Kasumi-1 (cell line): ENCODE results near the gene EXOC1L.
"Not testable (repeated sequence)": the region's sequence is repeated elsewhere in the genome, so short reads cannot be mapped to it uniquely, and the experiment has no call there.

Experiments used
- DNase-seq, 2 experiments: peaks; one replicate each; lab custom pipeline; 2025; lab: John Stamatoyannopoulos, UW

The EXOC1L gene

GRCh38 chr4:55838356-55838755 is 18.8 kb downstream of the EXOC1L start:
- no peak for DNase-seq

- DNase-seq: no peak
Observed at GRCh38 chr4:55838952-55839351, 19.4 kb downstream of the EXOC1L start.

GRCh38 chr4:55840956-55841355 is 21.4 kb downstream of the EXOC1L start:
- DNase-seq: no peak

- DNase-seq: not testable (repeated sequence)
Observed at GRCh38 chr4:55841373-55842239, 22.0 kb downstream of the EXOC1L start.

GRCh38 chr4:55842312-55842711 is 22.7 kb downstream of the EXOC1L start:
- not testable (repeated sequence) for DNase-seq

GRCh38 chr4:55849724-55850123 is 30.1 kb downstream of the EXOC1L start:
- DNase-seq: no peak

- DNase-seq: no peak
Observed at GRCh38 chr4:55851885-55852284, 32.3 kb downstream of the EXOC1L start.

- peak; percentile 100 for DNase-seq
Observed at GRCh38 chr4:55853484-55854046, 34.0 kb downstream of the EXOC1L start, which contains the start of gene EXOC1. TSS of gene EXOC1 (plus strand) at chr4:55853648. CDS start at chr4:55858324, 4,676 bp downstream.

GRCh38 chr4:55854129-55854528 is 34.5 kb downstream of the EXOC1L start:
- DNase-seq: peak; percentile 56 to 70

GRCh38 chr4:55857586-55857985 is 38.0 kb downstream of the EXOC1L start:
- DNase-seq: no peak

- DNase-seq: no peak
Observed at GRCh38 chr4:55859711-55860110, 40.1 kb downstream of the EXOC1L start.

GRCh38 chr4:55864577-55865223 is 45.1 kb downstream of the EXOC1L start:
- DNase-seq: no peak

- no peak for DNase-seq
Observed at GRCh38 chr4:55865228-55865806, 45.7 kb downstream of the EXOC1L start.

GRCh38 chr4:55866290-55866907 is 46.8 kb downstream of the EXOC1L start:
- peak; percentile 98 to 99 for DNase-seq

GRCh38 chr4:55866973-55867574 is 47.5 kb downstream of the EXOC1L start:
- DNase-seq: peak; percentile 97 to 99

- no peak for DNase-seq
Observed at GRCh38 chr4:55868581-55869090, 49.0 kb downstream of the EXOC1L start.

GRCh38 chr4:55871299-55871800 is 51.8 kb downstream of the EXOC1L start:
- no peak for DNase-seq

- DNase-seq: no peak
Observed at GRCh38 chr4:55874831-55875230, 55.2 kb downstream of the EXOC1L start.

GRCh38 chr4:55876387-55876786 is 56.8 kb downstream of the EXOC1L start:
- DNase-seq: no peak

GRCh38 chr4:55879224-55879623 is 59.6 kb downstream of the EXOC1L start:
- no peak for DNase-seq

GRCh38 chr4:55880652-55881280 is 61.2 kb downstream of the EXOC1L start:
- no peak for DNase-seq
